ENCODE measurements around the gene PPP2R1B. TPM values are rescaled to one million over a fixed set of nuclear protein-coding genes. Genes with fewer than 3 reads are reported as not detected.

Gene PPP2R1B
- total RNA-seq, 1 experiment from 2014 or later: 72.2 TPM

DNA sequence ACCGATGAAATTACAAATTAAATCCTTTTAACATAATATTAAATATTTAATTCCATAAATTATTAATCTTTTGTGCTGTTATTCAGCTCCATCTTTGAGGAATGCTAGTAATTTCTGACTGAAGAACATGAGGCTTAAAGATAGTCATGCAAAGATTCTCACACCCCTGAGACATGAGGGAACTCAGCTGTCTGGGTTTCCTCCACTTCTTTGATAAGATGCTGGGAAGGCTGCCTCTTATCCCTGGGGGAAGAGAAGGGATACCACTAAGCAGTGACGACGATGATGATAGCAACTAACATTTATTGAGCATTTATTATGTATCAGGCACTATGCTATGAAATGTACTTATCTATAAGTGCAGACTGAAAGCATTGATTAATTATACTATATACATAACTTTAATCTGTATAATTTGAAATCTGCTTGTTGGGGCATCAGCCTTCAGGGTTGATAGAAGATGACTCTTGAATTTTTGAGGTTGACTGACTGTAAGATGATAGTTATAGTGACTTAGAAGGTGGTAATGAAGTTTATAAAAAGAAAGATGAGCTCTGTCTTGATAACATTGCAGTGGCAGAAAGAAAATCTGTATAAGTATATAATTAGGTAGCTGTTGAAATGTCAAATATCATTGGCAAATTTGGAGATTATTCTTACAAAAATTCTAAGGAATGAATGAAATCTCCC, 85.6 kb downstream of the PPP2R1B start:
- POLR2A ChIA-PET (ENCODE audit: low non-redundant PET): interaction anchor here (0.6 kb wide), 1 partner anchor 1361 kb away, joined by 3 read pairs; no protein-coding TSS in a partner anchor

More for the DNA sequence above, 85.6 kb downstream of the PPP2R1B start:
- Histone ChIP-seq H3K27me3 (replicated peaks; ENCODE audit: insufficient read depth, low read depth, low read length, poor library complexity) (no peaks in the 10 kb centered on the region), H3K9me3 (ENCODE audit: low read depth, low read length, poor library complexity, severe bottlenecking) (no peaks in the 10 kb centered on the region), H3K4me3 (ENCODE audit: low read depth, low read length, poor library complexity, severe bottlenecking) (no peak overlapping the region), H3K27ac (ENCODE audit: low read depth, low read length, poor library complexity, severe bottlenecking) (no peak overlapping the region), H3K36me3 (ENCODE audit: insufficient read depth, low read length, poor library complexity, severe bottlenecking) (no peaks in the 10 kb centered on the region), H3K4me1 (ENCODE audit: insufficient read depth, low read length, poor library complexity, severe bottlenecking) (no peaks in the 10 kb centered on the region)
- DNase-seq (ENCODE audit: low spot score): no peak
- TF ChIP-seq, protein P1, sequence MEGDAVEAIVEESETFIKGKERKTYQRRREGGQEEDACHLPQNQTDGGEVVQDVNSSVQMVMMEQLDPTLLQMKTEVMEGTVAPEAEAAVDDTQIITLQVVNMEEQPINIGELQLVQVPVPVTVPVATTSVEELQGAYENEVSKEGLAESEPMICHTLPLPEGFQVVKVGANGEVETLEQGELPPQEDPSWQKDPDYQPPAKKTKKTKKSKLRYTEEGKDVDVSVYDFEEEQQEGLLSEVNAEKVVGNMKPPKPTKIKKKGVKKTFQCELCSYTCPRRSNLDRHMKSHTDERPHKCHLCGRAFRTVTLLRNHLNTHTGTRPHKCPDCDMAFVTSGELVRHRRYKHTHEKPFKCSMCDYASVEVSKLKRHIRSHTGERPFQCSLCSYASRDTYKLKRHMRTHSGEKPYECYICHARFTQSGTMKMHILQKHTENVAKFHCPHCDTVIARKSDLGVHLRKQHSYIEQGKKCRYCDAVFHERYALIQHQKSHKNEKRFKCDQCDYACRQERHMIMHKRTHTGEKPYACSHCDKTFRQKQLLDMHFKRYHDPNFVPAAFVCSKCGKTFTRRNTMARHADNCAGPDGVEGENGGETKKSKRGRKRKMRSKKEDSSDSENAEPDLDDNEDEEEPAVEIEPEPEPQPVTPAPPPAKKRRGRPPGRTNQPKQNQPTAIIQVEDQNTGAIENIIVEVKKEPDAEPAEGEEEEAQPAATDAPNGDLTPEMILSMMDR (conservative IDR thresholded peaks at IDR 0.05; ENCODE audit: low read depth, low read length): no peak
- no peak for TF ChIP-seq EZH2 (IDR thresholded peaks at IDR 0.05; ENCODE audit: borderline replicate concordance, low read depth, low read length, poor library complexity, severe bottlenecking)
- intact Hi-C loops (cut with micrococcal nuclease; ENCODE audit: unreplicated experiment): no loop called here
- CTCF ChIA-PET: interaction anchor here (0.6 kb wide), 1 partner anchor 54 kb away, joined by 3 read pairs; no protein-coding TSS in a partner anchor
- BruUV-seq (replicated peaks): no TSS peak

Other genes starting within 250 kb of the PPP2R1B start
- 9.6 and 10.0 TPM in 2 replicates for gene LAYN, start 225.7 kb downstream of the PPP2R1B start, total RNA-seq (2021)
- 18.7 and 21.5 TPM in 2 replicates for gene SIK2, start 163.9 kb downstream of the PPP2R1B start, total RNA-seq (2021)
- 56.8 and 61.0 TPM in 2 replicates for gene ALG9, start 105.2 kb upstream of the PPP2R1B start, total RNA-seq (2021)
- gene FDXACB1, start 112.8 kb upstream of the PPP2R1B start, total RNA-seq (2021): 5.4 TPM in 2 replicates
- gene CFAP68, start 113.2 kb upstream of the PPP2R1B start, total RNA-seq (2021): 16.5 and 16.9 TPM in 2 replicates
- 0.87 and 1.6 TPM in 2 replicates for gene CRYAB, start 145.4 kb upstream of the PPP2R1B start, total RNA-seq (2021)
- gene HSPB2, start 146.3 kb upstream of the PPP2R1B start, total RNA-seq (2021): not detected in 2 replicates
- gene C11orf52, start 152.5 kb upstream of the PPP2R1B start, total RNA-seq (2021): 1.4 and 1.5 TPM in 2 replicates
- gene DIXDC1, start 171.0 kb upstream of the PPP2R1B start, total RNA-seq (2021): 22.4 and 24.6 TPM in 2 replicates

Measured in A673 (cell line).